Measurements from ENCODE around the gene ZSCAN26. TPM values are rescaled to one million over a fixed set of nuclear protein-coding genes. Genes with fewer than 3 reads are reported as not detected.

Gene ZSCAN26
- total RNA-seq, 1 donor from 2014 or later, result 18.4 TPM

GRCh38 chr6:28235912-28236452, 31.0 kb upstream of the ZSCAN26 start:
- peaks cover 31% of the 10 kb centered on the region for H3K36me3 Mint-ChIP-seq (ENCODE audit: low read depth, unreplicated experiment)
- H3K4me3 Mint-ChIP-seq (ENCODE audit: unreplicated experiment), result no peak overlapping the region
- H3K9me3 Mint-ChIP-seq (ENCODE audit: unreplicated experiment), result no peaks in the 10 kb centered on the region
- no peak overlapping the region for H3K27ac Mint-ChIP-seq (ENCODE audit: unreplicated experiment)
- no peak for DNase-seq (ENCODE audit: low spot score)
- TF ChIP-seq CTCF (IDR thresholded peaks at IDR 0.05; ENCODE audit: unreplicated experiment), result no peak
- H3K27me3 Mint-ChIP-seq (ENCODE audit: unreplicated experiment), result no peaks in the 10 kb centered on the region
- H3K4me1 Mint-ChIP-seq (ENCODE audit: unreplicated experiment), result no peaks in the 10 kb centered on the region

GRCh38 chr6:28239636-28240035, 27.3 kb upstream of the ZSCAN26 start:
- H3K27ac Mint-ChIP-seq (ENCODE audit: unreplicated experiment), result no peak overlapping the region
- H3K9me3 Mint-ChIP-seq (ENCODE audit: unreplicated experiment), result no peaks in the 10 kb centered on the region
- H3K4me3 Mint-ChIP-seq (ENCODE audit: unreplicated experiment), result no peak overlapping the region
- H3K4me1 Mint-ChIP-seq (ENCODE audit: unreplicated experiment), result no peaks in the 10 kb centered on the region
- no peak for DNase-seq (ENCODE audit: low spot score)
- no peaks in the 10 kb centered on the region for H3K27me3 Mint-ChIP-seq (ENCODE audit: unreplicated experiment)
- TF ChIP-seq CTCF (IDR thresholded peaks at IDR 0.05; ENCODE audit: unreplicated experiment), result no peak
- peaks cover 21% of the 10 kb centered on the region for H3K36me3 Mint-ChIP-seq (ENCODE audit: low read depth, unreplicated experiment)

- no peak for DNase-seq (ENCODE audit: low spot score)
- Mint-ChIP-seq H3K4me1 (ENCODE audit: unreplicated experiment) (no peaks in the 10 kb centered on the region), H3K27me3 (ENCODE audit: unreplicated experiment) (no peaks in the 10 kb centered on the region), H3K4me3 (ENCODE audit: unreplicated experiment) (no peak overlapping the region), H3K27ac (ENCODE audit: unreplicated experiment) (no peak overlapping the region), H3K36me3 (ENCODE audit: low read depth, unreplicated experiment) (peaks cover 19% of the 10 kb centered on the region), H3K9me3 (ENCODE audit: unreplicated experiment) (no peaks in the 10 kb centered on the region)
- TF ChIP-seq CTCF (IDR thresholded peaks at IDR 0.05; ENCODE audit: unreplicated experiment), result no peak
Observed at GRCh38 chr6:28240471-28240870, 26.5 kb upstream of the ZSCAN26 start.

GRCh38 chr6:28243946-28244345, 23.0 kb upstream of the ZSCAN26 start:
- no peak overlapping the region for H3K27ac Mint-ChIP-seq (ENCODE audit: unreplicated experiment)
- no peak for DNase-seq (ENCODE audit: low spot score)
- H3K36me3 Mint-ChIP-seq (ENCODE audit: low read depth, unreplicated experiment), result peaks cover 18% of the 10 kb centered on the region
- H3K27me3 Mint-ChIP-seq (ENCODE audit: unreplicated experiment), result no peaks in the 10 kb centered on the region
- no peaks in the 10 kb centered on the region for H3K4me1 Mint-ChIP-seq (ENCODE audit: unreplicated experiment)
- no peak for TF ChIP-seq CTCF (IDR thresholded peaks at IDR 0.05; ENCODE audit: unreplicated experiment)
- H3K4me3 Mint-ChIP-seq (ENCODE audit: unreplicated experiment), result no peak overlapping the region
- H3K9me3 Mint-ChIP-seq (ENCODE audit: unreplicated experiment), result no peaks in the 10 kb centered on the region

GRCh38 chr6:28245206-28245941, 21.6 kb upstream of the ZSCAN26 start:
- Mint-ChIP-seq H3K36me3 (ENCODE audit: low read depth, unreplicated experiment) (peaks cover 18% of the 10 kb centered on the region), H3K27ac (ENCODE audit: unreplicated experiment) (no peak overlapping the region), H3K4me3 (ENCODE audit: unreplicated experiment) (no peak overlapping the region), H3K27me3 (ENCODE audit: unreplicated experiment) (no peaks in the 10 kb centered on the region), H3K4me1 (ENCODE audit: unreplicated experiment) (peaks cover under 1% of the 10 kb centered on the region), H3K9me3 (ENCODE audit: unreplicated experiment) (no peaks in the 10 kb centered on the region)
- no peak for DNase-seq (ENCODE audit: low spot score)
- TF ChIP-seq CTCF (IDR thresholded peaks at IDR 0.05; ENCODE audit: unreplicated experiment), result no peak

Measured in endothelial cell (in vitro differentiated cells).